Gastroesophageal sphincter (tissue), 3 donors: ENCODE data around the gene TRABD.

Experiments
- CTCF ChIP-seq, 4 experiments: fragments of 200-600 bp in 2 of 4; fragments of 450-650 bp in 2 of 4; sonication (generic) in 1 of 4; IDR thresholded peaks; one replicate each; pipeline ENCODE4 v1.5.1; 2017 to 2019; ENCODE audit warnings: antibody characterized with exemption in 4 of 4, mild to moderate bottlenecking in 2 of 4, moderate library complexity in 2 of 4
- EP300 ChIP-seq: sonication (generic); formaldehyde crosslinking; IDR thresholded peaks from one replicate; pipeline ENCODE4 v1.6.1; 2017; ENCODE audit warnings: antibody characterized with exemption, mild to moderate bottlenecking
- POLR2A ChIP-seq, 2 donors: fragments of 450-650 bp; IDR thresholded peaks; one replicate each; pipeline ENCODE4 v1.6.1; 2017; ENCODE audit warnings: antibody characterized with exemption in 2 of 2, mild to moderate bottlenecking in 2 of 2, moderate library complexity in 1 of 2

GRCh38 chr22:50186761-50187523, 1.2 kb downstream of the TRABD start:
- no peak for TF ChIP-seq CTCF (IDR thresholded peaks at IDR 0.05)
- TF ChIP-seq POLR2A (IDR thresholded peaks at IDR 0.05), result no peak
- TF ChIP-seq EP300, result no peak
